ENCODE measurements around the gene EIF3I. TPM values are rescaled to one million over a fixed set of nuclear protein-coding genes. Genes with fewer than 3 reads are reported as not detected.

The EIF3I gene
- total and polyA plus RNA-seq, 2 of the 13 experiments (the other 11 are each of a cell fraction or from before 2014, with no cell fraction given) = 210 to 223 TPM

DNA sequence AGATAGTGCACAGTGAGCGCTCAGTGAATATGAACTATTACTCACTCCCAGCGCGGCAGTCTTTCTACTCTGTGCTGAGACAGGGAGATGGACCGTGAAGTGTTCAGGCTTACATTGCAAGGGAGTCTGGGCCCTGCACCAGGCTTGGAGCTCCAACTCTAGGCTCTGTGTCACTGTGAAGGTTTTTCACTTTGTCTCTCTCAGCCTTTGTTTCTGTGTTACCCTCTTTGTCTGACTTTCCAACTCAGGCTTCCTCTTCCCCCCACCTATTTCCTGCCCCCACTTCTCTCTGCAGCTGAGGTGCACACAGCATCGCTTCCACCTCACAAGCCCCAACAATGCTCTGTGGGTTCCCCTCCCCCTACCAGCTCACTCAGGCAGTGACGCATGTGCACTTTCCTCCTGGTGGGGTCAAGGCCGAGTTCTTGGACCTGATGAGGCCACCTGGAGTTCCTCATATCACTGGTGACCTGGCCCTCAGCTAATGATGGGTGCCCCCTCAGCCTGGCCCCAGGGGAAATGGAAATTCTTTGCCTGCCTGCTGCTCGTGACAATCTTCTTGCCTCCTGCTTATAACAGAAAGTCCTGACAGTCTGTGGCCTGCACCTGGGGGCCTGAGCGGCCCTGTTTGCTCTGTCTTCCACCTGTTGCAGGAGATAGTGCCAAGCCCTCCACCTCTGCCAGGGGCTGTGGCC is 27.8 kb downstream of the EIF3I start (continued):
- TF ChIP-seq, protein P1, sequence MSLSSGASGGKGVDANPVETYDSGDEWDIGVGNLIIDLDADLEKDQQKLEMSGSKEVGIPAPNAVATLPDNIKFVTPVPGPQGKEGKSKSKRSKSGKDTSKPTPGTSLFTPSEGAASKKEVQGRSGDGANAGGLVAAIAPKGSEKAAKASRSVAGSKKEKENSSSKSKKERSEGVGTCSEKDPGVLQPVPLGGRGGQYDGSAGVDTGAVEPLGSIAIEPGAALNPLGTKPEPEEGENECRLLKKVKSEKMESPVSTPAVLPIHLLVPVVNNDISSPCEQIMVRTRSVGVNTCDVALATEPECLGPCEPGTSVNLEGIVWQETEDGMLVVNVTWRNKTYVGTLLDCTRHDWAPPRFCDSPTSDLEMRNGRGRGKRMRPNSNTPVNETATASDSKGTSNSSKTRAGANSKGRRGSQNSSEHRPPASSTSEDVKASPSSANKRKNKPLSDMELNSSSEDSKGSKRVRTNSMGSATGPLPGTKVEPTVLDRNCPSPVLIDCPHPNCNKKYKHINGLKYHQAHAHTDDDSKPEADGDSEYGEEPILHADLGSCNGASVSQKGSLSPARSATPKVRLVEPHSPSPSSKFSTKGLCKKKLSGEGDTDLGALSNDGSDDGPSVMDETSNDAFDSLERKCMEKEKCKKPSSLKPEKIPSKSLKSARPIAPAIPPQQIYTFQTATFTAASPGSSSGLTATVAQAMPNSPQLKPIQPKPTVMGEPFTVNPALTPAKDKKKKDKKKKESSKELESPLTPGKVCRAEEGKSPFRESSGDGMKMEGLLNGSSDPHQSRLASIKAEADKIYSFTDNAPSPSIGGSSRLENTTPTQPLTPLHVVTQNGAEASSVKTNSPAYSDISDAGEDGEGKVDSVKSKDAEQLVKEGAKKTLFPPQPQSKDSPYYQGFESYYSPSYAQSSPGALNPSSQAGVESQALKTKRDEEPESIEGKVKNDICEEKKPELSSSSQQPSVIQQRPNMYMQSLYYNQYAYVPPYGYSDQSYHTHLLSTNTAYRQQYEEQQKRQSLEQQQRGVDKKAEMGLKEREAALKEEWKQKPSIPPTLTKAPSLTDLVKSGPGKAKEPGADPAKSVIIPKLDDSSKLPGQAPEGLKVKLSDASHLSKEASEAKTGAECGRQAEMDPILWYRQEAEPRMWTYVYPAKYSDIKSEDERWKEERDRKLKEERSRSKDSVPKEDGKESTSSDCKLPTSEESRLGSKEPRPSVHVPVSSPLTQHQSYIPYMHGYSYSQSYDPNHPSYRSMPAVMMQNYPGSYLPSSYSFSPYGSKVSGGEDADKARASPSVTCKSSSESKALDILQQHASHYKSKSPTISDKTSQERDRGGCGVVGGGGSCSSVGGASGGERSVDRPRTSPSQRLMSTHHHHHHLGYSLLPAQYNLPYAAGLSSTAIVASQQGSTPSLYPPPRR (CRISPR knock-in tag; IDR thresholded peaks at IDR 0.05; ENCODE audit: borderline replicate concordance) = peak; percentile 83
- TF ChIP-seq DMAP1 (CRISPR knock-in tag; IDR thresholded peaks at IDR 0.05) (peak; percentile 45; the same call in 1 of the 2 replicates), NBN (conservative IDR thresholded peaks at IDR 0.05) (no peak), ZNF17 (CRISPR knock-in tag; IDR thresholded peaks at IDR 0.05) (no peak), POLR2AphosphoS5 (IDR thresholded peaks at IDR 0.05; ENCODE audit: low read depth, low read length) (peak; percentile 74), ZKSCAN5 (CRISPR knock-in tag; IDR thresholded peaks at IDR 0.05) (peak; percentile 62; the same call in 1 of the 2 replicates), POLR2A (IDR thresholded peaks at IDR 0.05; ENCODE audit: insufficient read depth in 1 of 2, low read depth in 2 of 2, low read length in 2 of 2) (peak; percentile 50 to 60; a peak in 2 of 4 replicates), SETDB1 (CRISPR knock-in tag; IDR thresholded peaks at IDR 0.05; ENCODE audit: borderline replicate concordance) (no peak), ZFP62 (CRISPR knock-in tag; IDR thresholded peaks at IDR 0.05) (no peak), GPN1 (CRISPR knock-in tag; IDR thresholded peaks at IDR 0.05; ENCODE audit: borderline replicate concordance) (no peak), KMT2A (CRISPR knock-in tag; IDR thresholded peaks at IDR 0.05) (peak; percentile 47; the same call in 1 of the 2 replicates), ZNF224 (CRISPR knock-in tag; IDR thresholded peaks at IDR 0.05) (no peak), DPF2 (CRISPR knock-in tag; IDR thresholded peaks at IDR 0.05; ENCODE audit: borderline replicate concordance, low read depth) (peak; percentile 85), ZNF441 (CRISPR knock-in tag; IDR thresholded peaks at IDR 0.05; ENCODE audit: borderline replicate concordance) (no peak)
- TF ChIP-seq, protein P2, sequence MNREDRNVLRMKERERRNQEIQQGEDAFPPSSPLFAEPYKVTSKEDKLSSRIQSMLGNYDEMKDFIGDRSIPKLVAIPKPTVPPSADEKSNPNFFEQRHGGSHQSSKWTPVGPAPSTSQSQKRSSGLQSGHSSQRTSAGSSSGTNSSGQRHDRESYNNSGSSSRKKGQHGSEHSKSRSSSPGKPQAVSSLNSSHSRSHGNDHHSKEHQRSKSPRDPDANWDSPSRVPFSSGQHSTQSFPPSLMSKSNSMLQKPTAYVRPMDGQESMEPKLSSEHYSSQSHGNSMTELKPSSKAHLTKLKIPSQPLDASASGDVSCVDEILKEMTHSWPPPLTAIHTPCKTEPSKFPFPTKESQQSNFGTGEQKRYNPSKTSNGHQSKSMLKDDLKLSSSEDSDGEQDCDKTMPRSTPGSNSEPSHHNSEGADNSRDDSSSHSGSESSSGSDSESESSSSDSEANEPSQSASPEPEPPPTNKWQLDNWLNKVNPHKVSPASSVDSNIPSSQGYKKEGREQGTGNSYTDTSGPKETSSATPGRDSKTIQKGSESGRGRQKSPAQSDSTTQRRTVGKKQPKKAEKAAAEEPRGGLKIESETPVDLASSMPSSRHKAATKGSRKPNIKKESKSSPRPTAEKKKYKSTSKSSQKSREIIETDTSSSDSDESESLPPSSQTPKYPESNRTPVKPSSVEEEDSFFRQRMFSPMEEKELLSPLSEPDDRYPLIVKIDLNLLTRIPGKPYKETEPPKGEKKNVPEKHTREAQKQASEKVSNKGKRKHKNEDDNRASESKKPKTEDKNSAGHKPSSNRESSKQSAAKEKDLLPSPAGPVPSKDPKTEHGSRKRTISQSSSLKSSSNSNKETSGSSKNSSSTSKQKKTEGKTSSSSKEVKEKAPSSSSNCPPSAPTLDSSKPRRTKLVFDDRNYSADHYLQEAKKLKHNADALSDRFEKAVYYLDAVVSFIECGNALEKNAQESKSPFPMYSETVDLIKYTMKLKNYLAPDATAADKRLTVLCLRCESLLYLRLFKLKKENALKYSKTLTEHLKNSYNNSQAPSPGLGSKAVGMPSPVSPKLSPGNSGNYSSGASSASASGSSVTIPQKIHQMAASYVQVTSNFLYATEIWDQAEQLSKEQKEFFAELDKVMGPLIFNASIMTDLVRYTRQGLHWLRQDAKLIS (CRISPR knock-in tag; IDR thresholded peaks at IDR 0.05) = no peak
- TF ChIP-seq, protein P3, sequence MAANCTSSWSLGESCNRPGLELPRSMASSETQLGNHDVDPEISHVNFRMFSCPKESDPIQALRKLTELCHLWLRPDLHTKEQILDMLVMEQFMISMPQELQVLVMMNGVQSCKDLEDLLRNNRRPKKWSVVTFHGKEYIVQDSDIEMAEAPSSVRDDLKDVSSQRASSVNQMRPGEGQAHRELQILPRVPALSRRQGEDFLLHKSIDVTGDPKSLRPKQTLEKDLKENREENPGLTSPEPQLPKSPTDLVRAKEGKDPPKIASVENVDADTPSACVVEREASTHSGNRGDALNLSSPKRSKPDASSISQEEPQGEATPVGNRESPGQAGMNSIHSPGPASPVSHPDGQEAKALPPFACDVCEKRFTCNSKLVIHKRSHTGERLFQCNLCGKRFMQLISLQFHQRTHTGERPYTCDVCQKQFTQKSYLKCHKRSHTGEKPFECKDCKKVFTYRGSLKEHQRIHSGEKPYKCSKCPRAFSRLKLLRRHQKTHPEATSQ (CRISPR knock-in tag; IDR thresholded peaks at IDR 0.05; ENCODE audit: borderline replicate concordance) = no peak; the same call in 1 of the 2 replicates
- TF ChIP-seq, protein P4, sequence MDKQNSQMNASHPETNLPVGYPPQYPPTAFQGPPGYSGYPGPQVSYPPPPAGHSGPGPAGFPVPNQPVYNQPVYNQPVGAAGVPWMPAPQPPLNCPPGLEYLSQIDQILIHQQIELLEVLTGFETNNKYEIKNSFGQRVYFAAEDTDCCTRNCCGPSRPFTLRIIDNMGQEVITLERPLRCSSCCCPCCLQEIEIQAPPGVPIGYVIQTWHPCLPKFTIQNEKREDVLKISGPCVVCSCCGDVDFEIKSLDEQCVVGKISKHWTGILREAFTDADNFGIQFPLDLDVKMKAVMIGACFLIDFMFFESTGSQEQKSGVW (CRISPR knock-in tag; IDR thresholded peaks at IDR 0.05; ENCODE audit: borderline replicate concordance) = no peak
- TF ChIP-seq, protein P5, sequence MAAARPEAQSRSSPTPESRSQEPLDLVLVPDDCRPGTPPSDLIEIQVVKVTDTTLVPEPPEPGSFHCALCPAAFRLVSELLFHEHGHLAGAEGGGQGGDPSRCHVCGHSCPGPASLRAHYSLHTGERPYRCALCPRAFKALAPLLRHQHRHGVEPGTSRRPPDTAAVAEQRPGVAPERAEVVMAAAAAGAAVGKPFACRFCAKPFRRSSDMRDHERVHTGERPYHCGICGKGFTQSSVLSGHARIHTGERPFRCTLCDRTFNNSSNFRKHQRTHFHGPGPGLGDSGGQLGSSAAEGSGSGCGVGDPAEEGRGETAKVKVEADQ (CRISPR knock-in tag; IDR thresholded peaks at IDR 0.05; ENCODE audit: borderline replicate concordance) = 0 out of 2 replicates have a peak, but pooled peaks have one; percentile 1

Data from HepG2 (cell line).